ENCODE measurements around the gene ZNF451.

The ZNF451 gene

GRCh38 chr6:57097596-57097995 is 7.6 kb downstream of the ZNF451 start:
- no peak for DNase-seq

- no peak for DNase-seq
Observed at GRCh38 chr6:57102976-57103375, 13.0 kb downstream of the ZNF451 start.

GRCh38 chr6:57104336-57104735 is 14.3 kb downstream of the ZNF451 start:
- no peak for DNase-seq

DNA sequence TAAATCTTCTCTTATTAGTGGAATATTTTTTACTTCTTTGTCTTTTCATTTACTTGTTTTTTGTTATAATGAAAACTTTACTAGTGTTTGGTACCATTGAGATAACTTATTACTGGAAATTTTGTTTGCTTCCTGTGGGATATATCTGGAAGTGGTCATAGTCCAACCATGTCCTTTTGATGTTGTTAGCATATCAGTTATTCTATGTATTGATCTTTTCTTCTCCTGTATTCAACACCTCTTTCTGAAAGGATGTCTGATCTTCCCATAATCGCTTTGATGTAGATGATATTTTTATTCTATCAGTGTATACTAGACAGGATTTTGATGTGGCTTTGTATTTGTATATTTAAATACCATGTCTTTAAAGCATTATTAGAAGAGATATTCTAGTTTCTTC is 17.0 kb downstream of the ZNF451 start:
- no peak for DNase-seq

GRCh38 chr6:57108691-57109090 is 18.7 kb downstream of the ZNF451 start:
- no peak for DNase-seq

DNA sequence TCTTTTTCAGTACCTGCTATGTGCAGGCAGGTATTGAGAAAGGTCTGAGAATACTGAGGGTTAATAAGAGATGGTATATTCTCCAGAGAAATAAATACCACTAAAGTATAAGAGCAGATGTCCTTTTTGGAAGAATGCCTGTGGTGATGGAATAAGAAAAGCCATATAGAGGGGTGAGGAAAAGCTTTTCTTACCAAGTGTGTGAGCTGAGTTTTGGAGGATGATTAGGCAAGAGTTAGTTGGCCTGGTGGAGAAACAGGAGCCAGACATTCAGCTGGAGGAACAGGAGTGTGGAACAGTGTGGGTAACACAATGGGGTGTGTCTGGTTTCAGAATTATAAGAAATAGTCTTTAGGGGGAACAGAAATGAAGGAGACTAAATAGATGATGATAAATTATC is 19.9 kb downstream of the ZNF451 start:
- DNase-seq, result peak in 1 of 2 experiments; percentile 28

GRCh38 chr6:57113105-57113504 is 23.1 kb downstream of the ZNF451 start:
- DNase-seq, result no peak

DNA sequence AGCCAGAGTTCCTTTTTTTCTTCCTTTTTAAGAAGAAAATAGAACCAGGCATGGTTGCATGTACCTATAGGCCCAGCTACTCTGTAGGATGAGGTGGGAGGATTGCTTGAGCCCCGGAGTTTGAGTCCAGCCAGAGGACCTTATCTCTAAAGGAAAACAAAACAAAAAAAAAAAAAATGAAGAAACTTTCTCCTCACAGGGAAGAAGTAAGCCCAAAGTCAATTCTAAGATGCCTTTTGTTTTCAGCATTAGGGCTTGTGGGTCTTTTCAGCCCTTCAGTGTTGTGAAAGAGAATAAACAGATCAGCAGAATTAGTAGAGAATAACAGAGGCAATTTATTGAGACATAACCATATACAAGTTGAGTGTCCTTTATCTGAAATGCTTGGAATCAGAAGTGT is 26.8 kb downstream of the ZNF451 start:
- no peak for DNase-seq

DNA sequence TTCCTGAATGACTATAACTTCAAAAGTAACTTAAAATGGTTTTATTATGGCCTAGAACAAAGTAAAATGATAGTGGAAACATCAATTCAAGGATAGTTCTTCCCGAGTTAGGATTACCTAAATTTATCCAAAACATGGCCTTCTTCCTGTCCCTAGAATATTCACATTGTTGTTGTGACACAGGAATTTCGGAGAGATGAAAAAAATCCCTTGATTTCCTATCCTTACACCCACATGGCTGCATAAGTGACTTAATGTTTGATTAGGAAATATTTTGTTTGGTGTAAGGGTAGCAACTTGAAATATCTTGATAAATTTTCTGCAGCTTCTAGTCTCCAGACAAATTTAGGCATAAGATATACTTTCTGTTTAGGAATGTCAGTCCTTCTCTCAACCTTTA is 27.8 kb downstream of the ZNF451 start:
- no peak for DNase-seq

GRCh38 chr6:57123111-57123510 is 33.1 kb downstream of the ZNF451 start:
- DNase-seq, result no peak

- no peak for DNase-seq
Observed at GRCh38 chr6:57127763-57128162, 37.8 kb downstream of the ZNF451 start.

- DNase-seq, result no peak
Observed at GRCh38 chr6:57130661-57131177, 40.7 kb downstream of the ZNF451 start.

DNA sequence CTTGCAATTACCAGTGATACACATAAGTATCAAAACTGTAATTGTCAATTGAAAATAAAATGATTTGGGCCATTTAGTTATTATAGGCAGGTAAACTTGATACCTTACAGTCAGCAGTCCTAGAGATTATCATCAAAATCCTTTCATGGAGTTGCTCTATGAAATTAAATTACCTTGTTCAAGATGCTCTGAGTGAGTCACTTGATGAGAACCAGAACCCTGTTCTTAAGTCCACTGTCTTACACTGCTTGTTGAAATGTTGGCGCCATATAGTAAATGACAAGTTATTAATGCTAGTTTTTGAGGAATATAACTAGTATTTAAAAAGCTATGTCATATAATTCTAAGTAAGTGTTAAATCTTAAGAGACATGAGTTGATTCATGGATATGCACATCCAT is 45.0 kb downstream of the ZNF451 start:
- no peak for DNase-seq

GRCh38 chr6:57135885-57136284 is 45.9 kb downstream of the ZNF451 start:
- DNase-seq, result no peak

GRCh38 chr6:57137350-57137749 is 47.4 kb downstream of the ZNF451 start:
- no peak for DNase-seq

DNA sequence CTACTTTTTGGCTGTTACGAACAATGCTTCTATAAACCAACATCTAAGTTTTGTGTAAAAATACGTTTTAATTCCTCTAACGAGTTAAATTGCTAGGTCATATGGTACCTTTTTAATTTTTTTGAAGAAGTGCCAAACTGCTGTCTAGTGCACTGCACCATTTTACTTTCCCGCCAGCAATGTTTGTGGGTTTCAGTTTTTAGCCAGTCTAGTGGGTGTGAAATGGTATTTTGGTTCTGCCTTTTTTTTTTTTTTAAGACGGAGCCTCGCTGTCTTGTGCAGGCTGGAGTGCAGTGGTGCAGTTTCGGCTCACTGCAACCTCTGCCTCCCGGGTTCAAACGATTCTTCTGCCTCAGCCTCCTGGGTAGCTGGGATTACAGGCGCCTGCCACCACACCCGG is 48.0 kb downstream of the ZNF451 start:
- DNase-seq, result no peak

GRCh38 chr6:57141451-57142177 is 51.6 kb downstream of the ZNF451 start:
- no peak for DNase-seq

DNA sequence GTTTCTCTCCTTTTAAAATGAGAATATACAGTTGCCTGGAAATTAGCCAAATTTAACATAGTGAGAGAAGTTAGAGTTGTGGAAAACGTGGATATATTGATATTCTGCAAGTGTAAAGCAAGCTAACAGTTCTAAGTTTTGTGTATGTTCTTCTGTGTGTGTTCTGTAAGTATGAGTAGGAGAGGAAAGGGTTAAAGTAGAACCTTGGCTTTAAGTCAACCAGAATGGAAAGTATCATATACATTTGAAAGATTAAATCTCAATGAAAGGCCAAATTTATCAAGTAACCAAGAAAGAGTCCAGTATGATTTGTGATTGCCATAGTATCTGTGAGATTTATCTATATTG is 52.2 kb downstream of the ZNF451 start:
- no peak for DNase-seq

DNA sequence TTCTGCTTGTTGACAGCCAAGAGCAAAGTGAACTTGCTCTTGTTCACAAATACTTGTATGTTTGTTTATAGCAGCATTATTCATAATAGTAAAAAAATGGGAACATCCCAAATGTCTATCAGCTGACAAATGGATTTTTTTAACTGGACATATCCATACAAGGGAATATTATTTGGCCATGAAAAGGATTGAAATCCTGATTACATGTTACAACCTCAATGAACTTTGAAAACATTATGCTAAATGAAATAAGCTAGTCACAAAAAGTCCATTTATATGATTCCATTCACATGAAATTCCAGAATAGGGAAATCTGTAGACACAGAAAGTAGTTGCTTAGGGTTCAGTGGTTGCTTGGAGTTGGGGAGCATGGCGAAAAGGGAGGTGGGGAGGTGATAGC is 53.7 kb downstream of the ZNF451 start:
- DNase-seq, result no peak

GRCh38 chr6:57147401-57147800 is 57.4 kb downstream of the ZNF451 start:
- no peak for DNase-seq

GRCh38 chr6:57147955-57148858 is 58.2 kb downstream of the ZNF451 start:
- DNase-seq, result no peak

DNA sequence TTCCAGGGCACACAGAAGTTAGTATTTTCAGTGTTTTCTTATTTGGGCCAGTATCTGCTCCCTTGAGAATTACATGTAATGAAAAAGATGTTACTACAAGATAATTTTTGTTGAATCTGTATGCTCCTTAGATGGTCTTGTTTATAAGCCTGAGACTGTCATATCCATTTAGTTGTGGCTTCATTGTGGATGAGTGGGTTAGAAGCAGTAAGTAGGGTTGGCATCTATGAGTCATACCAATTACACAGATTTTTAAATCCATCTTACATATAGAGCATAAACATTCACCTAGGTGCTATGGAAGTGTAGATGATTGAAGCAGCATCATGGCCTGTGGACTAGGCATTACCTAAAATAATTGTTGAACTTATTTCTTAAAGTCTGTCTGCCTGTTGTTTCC is 68.7 kb downstream of the ZNF451 start:
- no peak for DNase-seq

DNA sequence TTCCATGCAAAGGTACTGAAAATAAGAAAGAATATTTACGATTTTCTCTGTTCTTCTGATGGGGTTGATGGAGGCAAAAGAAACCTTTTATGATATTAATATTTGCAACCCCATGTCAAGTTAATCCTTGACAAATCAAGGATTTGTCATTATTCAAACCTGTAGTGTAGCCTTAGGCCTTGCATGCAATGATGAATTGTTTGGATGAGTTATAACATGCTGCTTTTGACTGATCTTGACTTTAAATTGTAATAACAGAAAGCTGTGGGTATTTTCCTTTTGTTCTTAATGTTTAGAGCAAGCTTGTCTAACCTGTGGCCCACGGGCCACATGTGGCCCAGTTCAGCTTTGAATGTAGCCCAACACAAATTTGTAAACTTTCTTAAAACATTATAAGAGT is 69.1 kb downstream of the ZNF451 start:
- DNase-seq, result no peak

GRCh38 chr6:57162028-57162427 is 72.0 kb downstream of the ZNF451 start:
- no peak for DNase-seq
